Measurements from ENCODE around the gene AGRN.

Gene AGRN

DNA sequence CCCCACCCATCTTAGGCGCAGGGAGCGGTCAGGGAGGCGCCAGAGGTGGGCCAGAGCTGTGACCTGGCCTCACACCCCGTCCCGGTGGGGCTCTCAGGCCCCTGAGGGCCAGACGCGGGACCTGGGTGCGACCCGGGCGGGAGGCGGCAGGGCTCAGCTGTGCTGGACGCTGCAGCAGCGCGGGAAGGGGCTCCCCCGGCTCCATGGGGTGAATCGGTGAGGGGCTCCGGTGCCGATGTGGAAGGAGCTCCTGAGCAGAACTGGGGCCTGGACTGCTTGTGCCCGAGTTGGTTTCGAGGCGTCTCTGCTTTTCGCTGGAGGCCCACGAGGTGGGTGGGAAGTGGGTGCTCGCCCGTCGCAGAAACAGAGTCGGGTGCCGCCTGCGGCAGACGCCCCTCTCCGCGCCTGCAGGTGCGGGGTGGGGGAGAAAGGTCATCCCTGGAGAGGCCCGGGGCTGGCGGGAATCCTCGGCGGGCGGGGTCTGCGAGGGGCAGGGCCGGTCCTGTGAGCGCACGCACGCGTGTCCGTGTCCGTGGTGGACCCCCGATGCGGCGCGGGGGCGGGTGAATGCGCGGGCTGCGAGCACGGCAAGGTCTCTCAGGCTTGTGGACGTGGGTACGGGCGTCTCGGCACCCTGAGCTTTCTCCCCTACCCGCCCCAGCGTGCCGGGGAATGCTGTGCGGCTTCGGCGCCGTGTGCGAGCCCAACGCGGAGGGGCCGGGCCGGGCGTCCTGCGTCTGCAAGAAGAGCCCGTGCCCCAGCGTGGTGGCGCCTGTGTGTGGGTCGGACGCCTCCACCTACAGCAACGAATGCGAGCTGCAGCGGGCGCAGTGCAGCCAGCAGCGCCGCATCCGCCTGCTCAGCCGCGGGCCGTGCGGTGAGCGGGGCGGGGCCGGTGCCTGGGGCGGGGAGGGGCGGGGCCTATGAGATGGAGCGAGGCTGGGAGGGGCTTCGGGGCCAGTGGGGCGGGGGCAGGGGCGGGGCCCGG lies 20.4 kb downstream of the AGRN start:
- Histone ChIP-seq H3K4me1 (ENCODE audit: control insufficient read depth, insufficient read depth, low read length, poor library complexity, severe bottlenecking) (peaks cover 17% of the 10 kb centered on the region), H3K36me3 (ENCODE audit: control insufficient read depth, insufficient read depth, low read length) (no peaks in the 10 kb centered on the region), H3K4me3 (ENCODE audit: insufficient read depth, low read depth, low read length, poor library complexity, severe bottlenecking) (peak overlapping the region; percentile 48), H3K27me3 (replicated peaks; ENCODE audit: control insufficient read depth, insufficient read depth, low read length, poor library complexity, severe bottlenecking) (peaks cover 13% of the 10 kb centered on the region), H3K27ac (ENCODE audit: insufficient read depth, low read length, poor library complexity, severe bottlenecking) (no peak overlapping the region), H3K9me3 (ENCODE audit: control insufficient read depth, low read length) (no peaks in the 10 kb centered on the region)
- peak; percentile 69 to 80 (median 76) for DNase-seq

DNA sequence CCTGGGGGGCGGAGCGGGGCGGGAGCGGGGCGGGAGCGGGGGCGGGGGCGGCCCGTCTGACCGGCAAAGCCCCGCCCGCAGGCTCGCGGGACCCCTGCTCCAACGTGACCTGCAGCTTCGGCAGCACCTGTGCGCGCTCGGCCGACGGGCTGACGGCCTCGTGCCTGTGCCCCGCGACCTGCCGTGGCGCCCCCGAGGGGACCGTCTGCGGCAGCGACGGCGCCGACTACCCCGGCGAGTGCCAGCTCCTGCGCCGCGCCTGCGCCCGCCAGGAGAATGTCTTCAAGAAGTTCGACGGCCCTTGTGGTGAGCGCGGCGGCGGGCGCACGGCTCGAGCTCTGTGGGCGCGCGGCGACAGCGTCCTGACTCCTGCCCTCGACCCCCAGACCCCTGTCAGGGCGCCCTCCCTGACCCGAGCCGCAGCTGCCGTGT lies 21.2 kb downstream of the AGRN start:
- H3K4me3 ChIP-seq (ENCODE audit: insufficient read depth, low read depth, low read length, poor library complexity, severe bottlenecking) = no peak overlapping the region
- peaks cover 5% of the 10 kb centered on the region for H3K27me3 ChIP-seq (replicated peaks; ENCODE audit: control insufficient read depth, insufficient read depth, low read length, poor library complexity, severe bottlenecking)
- peaks cover 17% of the 10 kb centered on the region for H3K4me1 ChIP-seq (ENCODE audit: control insufficient read depth, insufficient read depth, low read length, poor library complexity, severe bottlenecking)
- H3K36me3 ChIP-seq (ENCODE audit: control insufficient read depth, insufficient read depth, low read length) = no peaks in the 10 kb centered on the region
- H3K27ac ChIP-seq (ENCODE audit: insufficient read depth, low read length, poor library complexity, severe bottlenecking) = no peak overlapping the region
- no peaks in the 10 kb centered on the region for H3K9me3 ChIP-seq (ENCODE audit: control insufficient read depth, low read length)
- no peak for DNase-seq

DNA sequence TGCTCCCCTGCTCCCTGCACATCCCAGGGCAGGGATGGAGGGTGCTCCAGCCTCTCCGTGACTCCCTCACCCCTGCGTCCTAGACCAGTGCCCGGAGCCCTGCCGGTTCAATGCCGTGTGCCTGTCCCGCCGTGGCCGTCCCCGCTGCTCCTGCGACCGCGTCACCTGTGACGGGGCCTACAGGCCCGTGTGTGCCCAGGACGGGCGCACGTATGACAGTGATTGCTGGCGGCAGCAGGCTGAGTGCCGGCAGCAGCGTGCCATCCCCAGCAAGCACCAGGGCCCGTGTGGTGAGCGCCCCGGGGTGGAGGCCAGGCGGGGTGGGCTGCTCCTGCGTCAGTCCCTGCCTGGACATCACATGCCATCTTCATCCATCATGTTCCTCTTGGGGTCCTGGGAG lies 22.0 kb downstream of the AGRN start:
- H3K4me3 ChIP-seq (ENCODE audit: insufficient read depth, low read depth, low read length, poor library complexity, severe bottlenecking) = no peak overlapping the region
- no peaks in the 10 kb centered on the region for H3K36me3 ChIP-seq (ENCODE audit: control insufficient read depth, insufficient read depth, low read length)
- H3K27me3 ChIP-seq (replicated peaks; ENCODE audit: control insufficient read depth, insufficient read depth, low read length, poor library complexity, severe bottlenecking) = peaks cover 3% of the 10 kb centered on the region
- DNase-seq = no peak
- no peak overlapping the region for H3K27ac ChIP-seq (ENCODE audit: insufficient read depth, low read length, poor library complexity, severe bottlenecking)
- no peaks in the 10 kb centered on the region for H3K9me3 ChIP-seq (ENCODE audit: control insufficient read depth, low read length)
- H3K4me1 ChIP-seq (ENCODE audit: control insufficient read depth, insufficient read depth, low read length, poor library complexity, severe bottlenecking) = peaks cover 17% of the 10 kb centered on the region

DNA sequence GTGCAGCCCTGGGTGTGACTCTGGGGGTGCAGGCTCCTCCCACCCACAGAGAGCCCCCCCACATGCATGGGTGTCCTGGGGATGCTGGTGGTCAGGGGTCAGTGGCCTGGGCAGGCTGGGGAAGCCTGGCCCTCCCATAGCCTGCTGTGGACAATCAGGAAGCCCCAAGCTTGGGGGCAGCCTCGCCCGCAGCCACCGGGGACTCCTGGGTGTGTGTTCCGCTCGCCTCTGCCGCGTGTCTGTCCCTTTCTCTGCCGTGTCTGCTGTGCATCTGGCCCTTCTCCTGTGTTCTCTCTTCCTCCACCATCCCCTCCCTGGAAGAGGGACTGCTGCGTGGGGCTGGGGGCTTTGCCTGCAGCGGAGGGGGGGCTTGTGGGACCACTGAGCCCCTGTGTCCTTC lies 22.9 kb downstream of the AGRN start:
- H3K27ac ChIP-seq (ENCODE audit: insufficient read depth, low read length, poor library complexity, severe bottlenecking) = no peak overlapping the region
- H3K4me1 ChIP-seq (ENCODE audit: control insufficient read depth, insufficient read depth, low read length, poor library complexity, severe bottlenecking) = peaks cover 17% of the 10 kb centered on the region
- no peak for DNase-seq
- H3K27me3 ChIP-seq (replicated peaks; ENCODE audit: control insufficient read depth, insufficient read depth, low read length, poor library complexity, severe bottlenecking) = peaks cover 3% of the 10 kb centered on the region
- no peak overlapping the region for H3K4me3 ChIP-seq (ENCODE audit: insufficient read depth, low read depth, low read length, poor library complexity, severe bottlenecking)
- no peaks in the 10 kb centered on the region for H3K36me3 ChIP-seq (ENCODE audit: control insufficient read depth, insufficient read depth, low read length)
- H3K9me3 ChIP-seq (ENCODE audit: control insufficient read depth, low read length) = no peaks in the 10 kb centered on the region

DNA sequence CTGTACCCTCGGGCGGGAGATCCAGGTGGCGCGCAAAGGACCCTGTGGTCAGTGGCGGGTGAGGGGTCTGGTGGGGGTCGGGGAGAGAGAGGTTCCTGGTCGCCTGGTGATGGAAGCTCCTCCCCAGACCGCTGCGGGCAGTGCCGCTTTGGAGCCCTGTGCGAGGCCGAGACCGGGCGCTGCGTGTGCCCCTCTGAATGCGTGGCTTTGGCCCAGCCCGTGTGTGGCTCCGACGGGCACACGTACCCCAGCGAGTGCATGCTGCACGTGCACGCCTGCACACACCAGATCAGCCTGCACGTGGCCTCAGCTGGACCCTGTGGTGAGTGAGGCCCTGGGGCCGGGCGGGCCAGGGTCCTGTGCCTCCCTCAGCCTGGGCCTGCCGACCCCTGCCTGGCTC lies 23.5 kb downstream of the AGRN start:
- no peaks in the 10 kb centered on the region for H3K36me3 ChIP-seq (ENCODE audit: control insufficient read depth, insufficient read depth, low read length)
- peaks cover 3% of the 10 kb centered on the region for H3K27me3 ChIP-seq (replicated peaks; ENCODE audit: control insufficient read depth, insufficient read depth, low read length, poor library complexity, severe bottlenecking)
- DNase-seq = no peak
- H3K4me1 ChIP-seq (ENCODE audit: control insufficient read depth, insufficient read depth, low read length, poor library complexity, severe bottlenecking) = peaks cover 17% of the 10 kb centered on the region
- no peaks in the 10 kb centered on the region for H3K9me3 ChIP-seq (ENCODE audit: control insufficient read depth, low read length)
- H3K4me3 ChIP-seq (ENCODE audit: insufficient read depth, low read depth, low read length, poor library complexity, severe bottlenecking) = no peak overlapping the region
- no peak overlapping the region for H3K27ac ChIP-seq (ENCODE audit: insufficient read depth, low read length, poor library complexity, severe bottlenecking)

DNA sequence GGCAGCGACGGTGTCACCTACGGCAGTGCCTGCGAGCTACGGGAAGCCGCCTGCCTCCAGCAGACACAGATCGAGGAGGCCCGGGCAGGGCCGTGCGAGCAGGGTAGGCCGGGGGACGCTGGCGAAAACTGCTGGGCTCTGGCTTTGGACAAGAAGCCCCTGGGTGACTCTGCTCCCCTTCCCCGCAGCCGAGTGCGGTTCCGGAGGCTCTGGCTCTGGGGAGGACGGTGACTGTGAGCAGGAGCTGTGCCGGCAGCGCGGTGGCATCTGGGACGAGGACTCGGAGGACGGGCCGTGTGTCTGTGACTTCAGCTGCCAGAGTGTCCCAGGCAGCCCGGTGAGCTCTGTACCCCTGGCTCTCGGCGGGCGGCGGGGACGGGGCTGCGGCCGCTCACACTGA lies 24.0 kb downstream of the AGRN start:
- H3K4me1 ChIP-seq (ENCODE audit: control insufficient read depth, insufficient read depth, low read length, poor library complexity, severe bottlenecking) = peaks cover 17% of the 10 kb centered on the region
- no peaks in the 10 kb centered on the region for H3K9me3 ChIP-seq (ENCODE audit: control insufficient read depth, low read length)
- no peaks in the 10 kb centered on the region for H3K36me3 ChIP-seq (ENCODE audit: control insufficient read depth, insufficient read depth, low read length)
- no peak overlapping the region for H3K4me3 ChIP-seq (ENCODE audit: insufficient read depth, low read depth, low read length, poor library complexity, severe bottlenecking)
- DNase-seq = no peak
- no peak overlapping the region for H3K27ac ChIP-seq (ENCODE audit: insufficient read depth, low read length, poor library complexity, severe bottlenecking)
- peaks cover 2% of the 10 kb centered on the region for H3K27me3 ChIP-seq (replicated peaks; ENCODE audit: control insufficient read depth, insufficient read depth, low read length, poor library complexity, severe bottlenecking)

DNA sequence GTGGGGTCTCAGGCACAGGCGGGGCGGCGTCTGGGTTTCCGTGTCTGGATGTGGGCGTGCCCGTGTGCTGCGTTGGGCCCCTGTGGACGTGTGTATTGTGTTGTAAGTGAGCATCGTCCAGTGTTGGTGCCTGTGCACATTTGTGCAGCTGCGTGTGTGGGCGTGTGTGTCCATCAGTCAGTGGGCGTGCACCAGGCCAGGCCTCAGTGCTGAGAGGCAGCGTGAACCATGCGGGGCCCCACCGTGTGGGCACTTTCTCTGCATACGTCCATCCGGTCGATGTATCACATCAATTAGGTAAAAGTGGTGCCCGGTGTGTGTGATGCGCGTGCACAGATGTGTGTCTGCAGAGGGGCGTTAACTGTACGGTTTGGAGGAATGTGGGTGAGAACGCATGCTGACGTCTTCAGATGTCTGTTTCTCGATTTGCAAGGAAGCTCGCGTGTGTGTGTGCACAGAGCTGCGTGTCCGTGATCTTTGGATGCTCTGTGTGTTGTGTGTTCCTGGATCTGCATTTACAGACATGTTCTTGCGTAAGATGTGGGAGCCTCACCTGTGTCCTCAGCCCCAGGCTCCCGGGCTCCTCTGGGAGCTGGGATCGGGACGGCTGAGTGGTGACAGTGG lies 24.6 kb downstream of the AGRN start:
- H3K9me3 ChIP-seq (ENCODE audit: control insufficient read depth, low read length) = no peaks in the 10 kb centered on the region
- no peak overlapping the region for H3K27ac ChIP-seq (ENCODE audit: insufficient read depth, low read length, poor library complexity, severe bottlenecking)
- H3K27me3 ChIP-seq (replicated peaks; ENCODE audit: control insufficient read depth, insufficient read depth, low read length, poor library complexity, severe bottlenecking) = no peaks in the 10 kb centered on the region
- DNase-seq = no peak
- H3K4me3 ChIP-seq (ENCODE audit: insufficient read depth, low read depth, low read length, poor library complexity, severe bottlenecking) = no peak overlapping the region
- no peaks in the 10 kb centered on the region for H3K36me3 ChIP-seq (ENCODE audit: control insufficient read depth, insufficient read depth, low read length)
- H3K4me1 ChIP-seq (ENCODE audit: control insufficient read depth, insufficient read depth, low read length, poor library complexity, severe bottlenecking) = peaks cover 11% of the 10 kb centered on the region

DNA sequence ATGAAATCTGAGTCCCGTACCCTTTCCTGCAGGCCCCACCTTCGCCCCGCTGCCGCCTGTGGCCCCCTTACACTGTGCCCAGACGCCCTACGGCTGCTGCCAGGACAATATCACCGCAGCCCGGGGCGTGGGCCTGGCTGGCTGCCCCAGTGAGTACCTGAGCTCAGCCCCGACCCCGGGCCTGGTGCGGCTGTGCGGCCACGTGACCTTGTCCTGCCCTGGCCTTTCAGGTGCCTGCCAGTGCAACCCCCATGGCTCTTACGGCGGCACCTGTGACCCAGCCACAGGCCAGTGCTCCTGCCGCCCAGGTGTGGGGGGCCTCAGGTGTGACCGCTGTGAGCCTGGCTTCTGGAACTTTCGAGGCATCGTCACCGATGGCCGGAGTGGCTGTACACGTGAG lies 25.2 kb downstream of the AGRN start:
- H3K9me3 ChIP-seq (ENCODE audit: control insufficient read depth, low read length) = no peaks in the 10 kb centered on the region
- H3K27ac ChIP-seq (ENCODE audit: insufficient read depth, low read length, poor library complexity, severe bottlenecking) = no peak overlapping the region
- DNase-seq = no peak
- no peaks in the 10 kb centered on the region for H3K27me3 ChIP-seq (replicated peaks; ENCODE audit: control insufficient read depth, insufficient read depth, low read length, poor library complexity, severe bottlenecking)
- no peak overlapping the region for H3K4me3 ChIP-seq (ENCODE audit: insufficient read depth, low read depth, low read length, poor library complexity, severe bottlenecking)
- H3K4me1 ChIP-seq (ENCODE audit: control insufficient read depth, insufficient read depth, low read length, poor library complexity, severe bottlenecking) = peaks cover 5% of the 10 kb centered on the region
- no peaks in the 10 kb centered on the region for H3K36me3 ChIP-seq (ENCODE audit: control insufficient read depth, insufficient read depth, low read length)

DNA sequence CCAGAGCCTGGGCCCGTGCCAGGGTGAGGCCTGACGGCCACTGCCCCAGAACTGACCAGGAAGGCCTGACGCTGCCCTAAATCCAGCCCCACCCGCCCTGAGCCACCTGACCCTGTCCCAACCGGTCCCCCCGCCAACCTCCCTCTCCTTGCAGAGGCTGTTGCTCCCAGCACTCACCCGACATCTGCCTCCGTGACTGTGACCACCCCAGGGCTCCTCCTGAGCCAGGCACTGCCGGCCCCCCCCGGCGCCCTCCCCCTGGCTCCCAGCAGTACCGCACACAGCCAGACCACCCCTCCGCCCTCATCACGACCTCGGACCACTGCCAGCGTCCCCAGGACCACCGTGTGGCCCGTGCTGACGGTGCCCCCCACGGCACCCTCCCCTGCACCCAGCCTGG lies 26.3 kb downstream of the AGRN start:
- no peak for DNase-seq
- Histone ChIP-seq H3K4me1 (ENCODE audit: control insufficient read depth, insufficient read depth, low read length, poor library complexity, severe bottlenecking) (no peaks in the 10 kb centered on the region), H3K9me3 (ENCODE audit: control insufficient read depth, low read length) (no peaks in the 10 kb centered on the region), H3K4me3 (ENCODE audit: insufficient read depth, low read depth, low read length, poor library complexity, severe bottlenecking) (no peak overlapping the region), H3K27me3 (replicated peaks; ENCODE audit: control insufficient read depth, insufficient read depth, low read length, poor library complexity, severe bottlenecking) (no peaks in the 10 kb centered on the region), H3K36me3 (ENCODE audit: control insufficient read depth, insufficient read depth, low read length) (no peaks in the 10 kb centered on the region), H3K27ac (ENCODE audit: insufficient read depth, low read length, poor library complexity, severe bottlenecking) (no peak overlapping the region)

DNA sequence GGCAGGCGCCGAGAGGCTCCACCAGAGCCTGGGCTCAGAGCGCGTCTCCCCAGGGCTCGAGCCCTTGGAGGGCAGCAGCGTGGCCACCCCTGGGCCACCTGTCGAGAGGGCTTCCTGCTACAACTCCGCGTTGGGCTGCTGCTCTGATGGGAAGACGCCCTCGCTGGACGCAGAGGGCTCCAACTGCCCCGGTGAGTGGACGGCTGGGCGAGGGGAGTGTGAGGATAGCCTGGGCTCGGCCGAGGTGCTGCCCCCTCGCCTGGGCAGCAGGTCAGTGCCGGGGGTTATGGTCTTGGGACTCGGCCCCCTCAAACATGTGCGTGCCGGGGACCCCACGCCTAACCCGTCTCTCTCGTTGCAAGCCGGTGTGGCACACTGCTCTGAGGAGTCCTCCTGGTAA lies 26.8 kb downstream of the AGRN start:
- Histone ChIP-seq H3K36me3 (ENCODE audit: control insufficient read depth, insufficient read depth, low read length) (no peaks in the 10 kb centered on the region), H3K27me3 (replicated peaks; ENCODE audit: control insufficient read depth, insufficient read depth, low read length, poor library complexity, severe bottlenecking) (no peaks in the 10 kb centered on the region), H3K4me1 (ENCODE audit: control insufficient read depth, insufficient read depth, low read length, poor library complexity, severe bottlenecking) (no peaks in the 10 kb centered on the region), H3K27ac (ENCODE audit: insufficient read depth, low read length, poor library complexity, severe bottlenecking) (no peak overlapping the region), H3K4me3 (ENCODE audit: insufficient read depth, low read depth, low read length, poor library complexity, severe bottlenecking) (no peak overlapping the region), H3K9me3 (ENCODE audit: control insufficient read depth, low read length) (no peaks in the 10 kb centered on the region)
- DNase-seq = no peak
